GM12878 (cell line): ENCODE data around the gene CNTD1. TPM values are rescaled to one million over a fixed set of nuclear protein-coding genes. Genes with fewer than 3 reads are reported as not detected.

Source experiments
- BACH1 ChIP-seq: fragments of 450-650 bp; IDR thresholded peaks from 2 replicates; pipeline ENCODE4 v1.6.1; 2017; ENCODE audit warnings: mild to moderate bottlenecking, borderline replicate concordance
- CHD2 ChIP-seq: IDR thresholded peaks from 2 replicates; pipeline ENCODE4 v1.6.1; 2011; ENCODE audit warnings: low read depth, low read length, improper control_type of control experiment, borderline replicate concordance
- E4F1 ChIP-seq: fragments of 450-650 bp; IDR thresholded peaks from 2 replicates; pipeline ENCODE4 v1.6.1; 2018; ENCODE audit warnings: borderline replicate concordance, mild to moderate bottlenecking; ENCODE audit not compliant: partially characterized antibody
- EGR1 ChIP-seq, 2 experiments: IDR thresholded peaks; 1 replicate in 1 of 2; 2 replicates in 1 of 2; pipeline ENCODE4 v1.6.1; 2011 to 2012; ENCODE audit warnings: low read depth in 2 of 2, low read length in 2 of 2, borderline replicate concordance in 1 of 2, mild to moderate bottlenecking in 1 of 2, moderate library complexity in 1 of 2
- ESRRA ChIP-seq: IDR thresholded peaks from 2 replicates; pipeline ENCODE4 v1.6.1; 2012; ENCODE audit warnings: mild to moderate bottlenecking, low read length, improper control_type of control experiment
- FOXM1 ChIP-seq: IDR thresholded peaks from 2 replicates; pipeline ENCODE4 v1.6.1; 2012; ENCODE audit warnings: low read depth, mild to moderate bottlenecking, inconsistent platforms, low read length, moderate library complexity
- HDAC2 ChIP-seq: fragments of 200-600 bp; sonication (generic); IDR thresholded peaks from 2 replicates; pipeline ENCODE4 v1.6.1; 2017
- JUND ChIP-seq: IDR thresholded peaks from 2 replicates; pipeline ENCODE4 v1.6.1; 2012; ENCODE audit warnings: low read depth, mild to moderate bottlenecking, low read length, improper control_type of control experiment, moderate library complexity
- KDM1A ChIP-seq: fragments of 200-600 bp; sonication (generic); IDR thresholded peaks from 2 replicates; pipeline ENCODE4 v1.6.1; 2016; ENCODE audit warnings: borderline replicate concordance
- NR2C1 ChIP-seq: fragments of 450-650 bp; IDR thresholded peaks from 2 replicates; pipeline ENCODE4 v1.6.1; 2017; ENCODE audit warnings: antibody characterized with exemption, mild to moderate bottlenecking, moderate library complexity
- NR2C2 ChIP-seq: IDR thresholded peaks from 2 replicates; pipeline ENCODE4 v1.6.1; 2011; ENCODE audit warnings: borderline replicate concordance, low read depth; ENCODE audit not compliant: control insufficient read depth, insufficient read length
- NR2F1 ChIP-seq: fragments of 450-650 bp; conservative IDR thresholded peaks from 2 replicates; pipeline ENCODE4 v1.6.1; 2017; ENCODE audit warnings: mild to moderate bottlenecking
- PAX8 ChIP-seq: fragments of 450-650 bp; IDR thresholded peaks from 2 replicates; pipeline ENCODE4 v1.6.1; 2017; ENCODE audit warnings: mild to moderate bottlenecking, moderate library complexity
- RELB ChIP-seq: fragments of 450-650 bp; IDR thresholded peaks from 2 replicates; pipeline ENCODE4 v1.6.1; 2017; ENCODE audit warnings: low read depth, mild to moderate bottlenecking, moderate library complexity
- SMARCA5 ChIP-seq: fragments of 450-650 bp; IDR thresholded peaks from 2 replicates; pipeline ENCODE4 v1.6.1; 2017; ENCODE audit warnings: mild to moderate bottlenecking
- SPI1 ChIP-seq: IDR thresholded peaks from 2 replicates; pipeline ENCODE4 v1.6.1; 2011; ENCODE audit warnings: low read depth, mild to moderate bottlenecking, low read length, moderate library complexity, borderline replicate concordance; ENCODE audit not compliant: insufficient read depth
- STAT3 ChIP-seq: IDR thresholded peaks from 2 replicates; pipeline ENCODE4 v1.6.1; 2011; ENCODE audit warnings: low read depth, low read length, improper control_type of control experiment
- TBL1XR1 ChIP-seq: IDR thresholded peaks from 2 replicates; pipeline ENCODE4 v1.6.1; 2012; ENCODE audit warnings: low read depth, low read length, improper control_type of control experiment
- USF1 ChIP-seq: IDR thresholded peaks from 2 replicates; pipeline ENCODE4 v1.6.1; 2011; ENCODE audit warnings: borderline replicate concordance, low read depth, mild to moderate bottlenecking, moderate library complexity, mixed read lengths, low read length; ENCODE audit not compliant: insufficient read depth; ENCODE audit errors: extremely low read length
- ZNF24 ChIP-seq: fragments of 450-650 bp; IDR thresholded peaks from 2 replicates; pipeline ENCODE4 v1.6.1; 2017; ENCODE audit warnings: antibody characterized with exemption, mild to moderate bottlenecking
- ZNF687 ChIP-seq: fragments of 450-650 bp; IDR thresholded peaks from 2 replicates; pipeline ENCODE4 v1.6.1; 2017; ENCODE audit warnings: mild to moderate bottlenecking, moderate library complexity
- ZSCAN29 ChIP-seq: fragments of 450-650 bp; IDR thresholded peaks from 2 replicates; pipeline ENCODE4 v1.6.1; 2017; ENCODE audit warnings: mild to moderate bottlenecking, moderate library complexity
- polyA plus RNA-seq, 11 experiments: library from polyadenylated mRNA; depleted of rRNA in 4 of 11; unstranded in 6 of 11; stranded (reverse) in 5 of 11; fragments of >200 nt; fragmentation: Nextera tagmentation in 4 of 11; fragmentation: Illumina TruSeq in 1 of 11; extraction: Ambion mirVana in 4 of 11; extraction: Trizol in 1 of 11; gene quantifications; 1 replicate in 1 of 11; 2 replicates in 10 of 11; pipeline versions ENCODE4 v1.2.1 to v1.2.3, GENCODE V29; 2011 to 2016; ENCODE audit warnings: inconsistent platforms in 2 of 11, missing spikeins in 2 of 11, low read depth in 1 of 11
- total RNA-seq, 4 experiments: library from RNA; depleted of rRNA in 3 of 4; stranded (reverse); fragments of >200 nt in 3 of 4; fragmentation: Illumina TruSeq in 1 of 4; extraction: Trizol in 1 of 4; gene quantifications; 2 replicates each; pipeline versions ENCODE4 v1.2.1 to v1.2.3, GENCODE V29; 2013 to 2021

The CNTD1 gene
- total and polyA plus RNA-seq, 10 of the 15 experiments (the other 5 are each of a cell fraction or from before 2014, with no cell fraction given): 0.06 to 1.5 (median 1.1) TPM; not detected in 4

GRCh38 chr17:42775534-42776098 is 23.0 kb upstream of the CNTD1 start (continued):
- TF ChIP-seq E4F1 (no peak), KDM1A (no peak), FOXM1 (peak; percentile 83), RELB (peak; percentile 72; the same call in 1 of the 2 replicates), ZNF24 (no peak), ZNF687 (no peak), ZSCAN29 (no peak), NR2C1 (no peak), STAT3 (0 out of 2 replicates have a peak, but pooled peaks have one; percentile 31), USF1 (no peak), EGR1 (IDR thresholded peaks at IDR 0.05; ENCODE audit: borderline replicate concordance in 1 of 2, low read depth in 2 of 2, low read length in 2 of 2) (no peak), CHD2 (0 out of 2 replicates have a peak, but pooled peaks have one; percentile 24), PAX8 (no peak), NR2C2 (no peak), SMARCA5 (no peak), ESRRA (no peak), HDAC2 (no peak), SPI1 (peak; percentile 97), TBL1XR1 (peak; percentile 93), NR2F1 (peak; percentile 98), BACH1 (peak; percentile 22; the same call in 1 of the 2 replicates), JUND (no peak)
